Muscle layer of duodenum (tissue), 2 donors: ENCODE results near the gene RERE.

Experiments used
- H3K27ac ChIP-seq: one replicate; pipeline ENCODE4 v1.7.0; 2013; ENCODE audit warnings: mild to moderate bottlenecking, low read length
- H3K27me3 ChIP-seq: one replicate; pipeline ENCODE4 v1.7.0; 2013; ENCODE audit warnings: low read depth, mild to moderate bottlenecking, control low read depth, low read length
- H3K36me3 ChIP-seq, 2 donors: one replicate each; pipeline ENCODE4 v1.7.0; 2013; ENCODE audit warnings: low read length in 2 of 2, control low read depth in 1 of 2, mild to moderate bottlenecking in 1 of 2; ENCODE audit not compliant: insufficient read depth in 2 of 2, control insufficient read depth in 1 of 2
- H3K4me1 ChIP-seq, 2 donors: one replicate each; pipeline ENCODE4 v1.7.0; 2013; ENCODE audit warnings: low read length in 2 of 2, mild to moderate bottlenecking in 2 of 2, control low read depth in 1 of 2, moderate library complexity in 1 of 2; ENCODE audit not compliant: insufficient read depth in 2 of 2, control insufficient read depth in 1 of 2
- H3K4me3 ChIP-seq, 2 donors: one replicate each; pipeline ENCODE4 v1.7.0; 2013; ENCODE audit warnings: low read length in 2 of 2, low read depth in 1 of 2, mild to moderate bottlenecking in 1 of 2
- H3K9me3 ChIP-seq, 2 donors: one replicate each; pipeline ENCODE4 v1.7.0; 2013; ENCODE audit warnings: low read length in 2 of 2, control low read depth in 1 of 2, mild to moderate bottlenecking in 1 of 2; ENCODE audit not compliant: control insufficient read depth in 1 of 2
- donor health status: healthy.

The RERE gene

DNA sequence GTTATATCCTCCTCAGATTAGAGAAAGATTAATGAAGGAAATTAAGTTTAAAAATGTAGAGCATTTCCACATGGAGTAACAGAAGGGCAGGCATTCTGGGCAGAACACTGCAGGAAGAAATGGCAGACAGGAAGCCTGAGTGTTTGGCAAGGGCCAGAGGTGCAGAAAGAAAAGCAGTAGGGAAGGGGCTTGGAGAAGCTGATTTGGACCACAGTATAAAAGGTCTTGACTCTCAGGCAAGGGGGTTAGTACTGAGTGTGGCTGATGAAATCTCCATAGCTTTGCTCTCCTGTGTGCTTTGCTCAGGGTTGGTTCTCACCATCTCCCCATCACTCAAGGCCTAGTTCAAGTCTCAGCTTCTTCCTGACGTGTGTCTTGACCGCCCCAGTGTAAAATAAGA is 419.4 kb downstream of the RERE start:
- no peak overlapping the region for H3K4me3 ChIP-seq

DNA sequence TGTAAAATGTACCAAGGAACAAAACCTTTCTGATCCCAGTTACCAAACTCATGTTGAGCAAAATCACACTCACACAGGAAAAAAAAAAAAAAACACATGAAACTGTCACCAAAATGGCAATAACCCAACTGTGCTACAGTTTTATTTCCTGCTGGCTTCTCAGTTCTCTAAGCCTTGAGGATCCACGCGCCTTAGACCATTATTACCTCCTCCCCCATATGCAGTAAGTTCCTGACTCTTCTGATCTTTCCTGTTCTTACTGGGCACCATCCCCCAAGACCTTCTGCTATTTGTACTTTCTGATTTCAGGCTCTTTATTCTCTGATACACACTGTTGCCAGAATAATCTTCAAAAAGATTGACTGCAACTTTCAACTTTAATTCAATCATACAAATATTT is 419.9 kb downstream of the RERE start:
- H3K4me1 ChIP-seq, result peaks cover 33 to 46% of the 10 kb centered on the region in 2 donors
- H3K27me3 ChIP-seq, result no peaks in the 10 kb centered on the region
- peaks cover 11% of the 10 kb centered on the region in 2 donors for H3K36me3 ChIP-seq
- peak overlapping the region; percentile 86 for H3K27ac ChIP-seq
- peak overlapping the region in 1 of 2 donors; percentile 19 for H3K4me3 ChIP-seq
- no peaks in the 10 kb centered on the region for H3K9me3 ChIP-seq

More for the DNA sequence above, 419.4 kb downstream of the RERE start:
- peaks cover 33 to 40% of the 10 kb centered on the region in 2 donors for H3K4me1 ChIP-seq
- H3K9me3 ChIP-seq, result no peaks in the 10 kb centered on the region
- peaks cover 6 to 7% of the 10 kb centered on the region in 2 donors for H3K36me3 ChIP-seq
- no peaks in the 10 kb centered on the region for H3K27me3 ChIP-seq
- H3K27ac ChIP-seq, result peak overlapping the region; percentile 86

- peak overlapping the region in 1 of 2 donors; percentile 19 for H3K4me3 ChIP-seq
- no peaks in the 10 kb centered on the region for H3K27me3 ChIP-seq
- peaks cover 7% of the 10 kb centered on the region in 2 donors for H3K36me3 ChIP-seq
- no peaks in the 10 kb centered on the region for H3K9me3 ChIP-seq
- peak overlapping the region; percentile 86 for H3K27ac ChIP-seq
- H3K4me1 ChIP-seq, result peaks cover 33 to 48% of the 10 kb centered on the region in 2 donors
Measured at GRCh38 chr1:8396786-8397406, 420.5 kb downstream of the RERE start.

- Histone ChIP-seq H3K27me3 (no peaks in the 10 kb centered on the region), H3K27ac (peak overlapping the region; percentile 86), H3K36me3 (peaks cover 5 to 6% of the 10 kb centered on the region in 2 donors), H3K4me3 (peak overlapping the region; percentile 2 to 27), H3K4me1 (peaks cover 33 to 48% of the 10 kb centered on the region in 2 donors), H3K9me3 (no peaks in the 10 kb centered on the region)
Measured at GRCh38 chr1:8396083-8396785, 421.2 kb downstream of the RERE start.

- Histone ChIP-seq H3K4me1 (peaks cover 33 to 48% of the 10 kb centered on the region in 2 donors), H3K9me3 (no peaks in the 10 kb centered on the region), H3K27me3 (no peaks in the 10 kb centered on the region), H3K27ac (peak overlapping the region; percentile 86), H3K4me3 (peak overlapping the region; percentile 2 to 27), H3K36me3 (peaks cover 5 to 6% of the 10 kb centered on the region in 2 donors)
Measured at GRCh38 chr1:8395433-8395866, 422.0 kb downstream of the RERE start.

- Histone ChIP-seq H3K27ac (no peak overlapping the region), H3K9me3 (no peaks in the 10 kb centered on the region), H3K4me1 (peaks cover 33 to 48% of the 10 kb centered on the region in 2 donors), H3K4me3 (no peak overlapping the region), H3K36me3 (peaks cover 6 to 7% of the 10 kb centered on the region in 2 donors), H3K27me3 (no peaks in the 10 kb centered on the region)
Measured at GRCh38 chr1:8394456-8395321, 422.8 kb downstream of the RERE start.

GRCh38 chr1:8392522-8392921 is 424.9 kb downstream of the RERE start:
- Histone ChIP-seq H3K4me1 (peaks cover 20 to 35% of the 10 kb centered on the region in 2 donors), H3K36me3 (peaks cover 12 to 14% of the 10 kb centered on the region in 2 donors), H3K27me3 (no peaks in the 10 kb centered on the region), H3K27ac (no peak overlapping the region), H3K9me3 (no peaks in the 10 kb centered on the region), H3K4me3 (no peak overlapping the region)

DNA sequence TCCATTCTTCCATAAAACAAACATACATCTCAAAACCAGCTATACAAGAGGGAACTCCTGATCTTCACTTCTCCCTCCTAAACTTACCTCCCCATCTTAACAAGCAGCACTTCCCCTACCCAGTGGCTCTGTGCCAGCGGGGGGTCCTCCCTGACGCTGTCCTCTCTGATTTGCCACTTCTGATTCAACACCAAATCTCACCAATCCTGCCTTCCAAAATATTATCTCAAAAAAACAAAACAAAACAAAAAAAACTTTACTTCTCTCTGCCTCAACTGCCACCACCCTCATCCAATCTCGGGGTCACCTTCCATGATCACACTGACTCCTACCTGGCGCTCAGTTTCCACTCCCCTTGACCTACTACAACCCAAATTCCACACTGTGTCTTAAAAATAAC is 426.7 kb downstream of the RERE start:
- Histone ChIP-seq H3K4me3 (no peak overlapping the region), H3K36me3 (peaks cover 12 to 14% of the 10 kb centered on the region in 2 donors), H3K27ac (no peak overlapping the region), H3K9me3 (no peaks in the 10 kb centered on the region), H3K27me3 (no peaks in the 10 kb centered on the region), H3K4me1 (peaks cover 2 to 24% of the 10 kb centered on the region in 2 donors)

DNA sequence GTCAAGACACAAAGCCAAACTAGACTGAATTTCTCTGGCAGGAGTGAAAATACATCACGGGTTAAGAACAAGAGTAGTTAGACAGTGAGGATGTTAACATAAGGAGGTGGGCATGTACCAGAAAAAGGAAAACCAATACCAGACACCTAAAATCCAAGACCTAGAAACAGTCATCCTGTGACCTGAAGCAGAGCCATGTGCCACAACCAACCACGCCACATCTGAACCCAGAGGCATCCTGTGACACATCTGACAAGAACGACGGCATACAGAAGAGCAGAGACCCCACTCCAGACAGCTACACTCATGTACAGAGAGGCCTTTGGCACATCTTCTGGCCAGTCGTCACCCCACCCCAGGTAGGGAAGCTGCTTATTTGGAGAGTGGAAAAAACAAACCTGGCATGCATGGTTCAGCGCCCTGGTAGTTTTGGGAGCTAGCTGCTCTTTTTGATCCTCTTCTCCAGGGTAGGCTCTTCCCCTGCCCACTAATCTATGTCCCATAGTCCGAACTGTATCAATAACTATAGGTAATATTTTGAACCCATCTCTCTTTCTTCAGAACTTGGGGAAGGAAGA is 427.4 kb downstream of the RERE start:
- peaks cover 0 to 23% of the 10 kb centered on the region in 2 donors for H3K4me1 ChIP-seq
- H3K27ac ChIP-seq, result no peak overlapping the region

GRCh38 chr1:8388732-8389562 is 428.5 kb downstream of the RERE start:
- H3K27me3 ChIP-seq, result no peaks in the 10 kb centered on the region
- peaks cover 14 to 17% of the 10 kb centered on the region in 2 donors for H3K36me3 ChIP-seq
- no peak overlapping the region for H3K4me3 ChIP-seq
- peaks cover 11 to 28% of the 10 kb centered on the region in 2 donors for H3K4me1 ChIP-seq
- no peak overlapping the region for H3K27ac ChIP-seq
- no peaks in the 10 kb centered on the region for H3K9me3 ChIP-seq

More for the DNA sequence above, 427.4 kb downstream of the RERE start:
- Histone ChIP-seq H3K9me3 (no peaks in the 10 kb centered on the region), H3K27me3 (no peaks in the 10 kb centered on the region), H3K36me3 (peaks cover 12 to 14% of the 10 kb centered on the region in 2 donors), H3K4me3 (no peak overlapping the region)
